RCC 7860 (cell line): Measurements from ENCODE around the gene UBR4.
A peak's percentile ranks its signal among the peaks of the same experiment; 100 is the strongest.
"Not testable (repeated sequence)": the region's sequence is repeated elsewhere in the genome, so short reads cannot be mapped to it uniquely, and the experiment has no call there.

ENCODE experiments used
- DNase-seq: peaks from one replicate; pipeline ENCODE4 v3.0.0-alpha.2; 2015; ENCODE audit warnings: low spot score
- FAIRE-seq: peaks from 2 replicates; lab custom pipeline; 2012; peaks lifted over from hg19 to GRCh38; lab: Jason Lieb, UNC

The UBR4 gene

GRCh38 chr1:19209990-19210771, at the start of gene UBR4:
UBR4 (minus strand) TSS chr1:19210266; CDS start chr1:19210248, 18 bp downstream.
- FAIRE-seq: peak; percentile 64
- DNase-seq: peak; percentile 84

GRCh38 chr1:19258353-19258752, 48.3 kb upstream of the UBR4 start:
- FAIRE-seq (no peak), DNase-seq (no peak)

- DNase-seq (peak; percentile 99), FAIRE-seq (peak; percentile 93)
Observed at GRCh38 chr1:19257178-19257914, 47.3 kb upstream of the UBR4 start.

GRCh38 chr1:19256301-19256700, 46.2 kb upstream of the UBR4 start:
- not testable (repeated sequence) for FAIRE-seq

GRCh38 chr1:19255288-19255687, 45.2 kb upstream of the UBR4 start:
- no peak for FAIRE-seq
- no peak for DNase-seq

More at GRCh38 chr1:19256301-19256700, 46.2 kb upstream of the UBR4 start:
- DNase-seq: not testable (repeated sequence)

GRCh38 chr1:19254416-19254815, 44.4 kb upstream of the UBR4 start:
- DNase-seq: no peak
- no peak for FAIRE-seq

GRCh38 chr1:19251305-19252196, 41.5 kb upstream of the UBR4 start, which contains the start of the genes EMC1 and MRTO4:
EMC1 (minus strand) TSS chr1:19251524; CDS start chr1:19251509, 15 bp downstream.
MRTO4 (plus strand) TSS chr1:19251805; CDS start chr1:19251836, 31 bp downstream.
- FAIRE-seq (no peak), DNase-seq (peak; percentile 72)

GRCh38 chr1:19250629-19251304, 40.7 kb upstream of the UBR4 start:
- DNase-seq (no peak), FAIRE-seq (no peak)

- DNase-seq: peak; percentile 54
- peak; percentile 27 for FAIRE-seq
Observed at GRCh38 chr1:19240673-19241538, 30.8 kb upstream of the UBR4 start.

GRCh38 chr1:19239876-19240275, 29.8 kb upstream of the UBR4 start:
- DNase-seq: no peak
- no peak for FAIRE-seq

GRCh38 chr1:19234224-19234623, 24.2 kb upstream of the UBR4 start:
- FAIRE-seq (no peak), DNase-seq (no peak)

GRCh38 chr1:19232524-19232846, 22.4 kb upstream of the UBR4 start:
- no peak for DNase-seq
- no peak for FAIRE-seq

GRCh38 chr1:19231736-19232523, 21.9 kb upstream of the UBR4 start:
- not testable (repeated sequence) for FAIRE-seq, DNase-seq

GRCh38 chr1:19229828-19230325, 19.8 kb upstream of the UBR4 start:
- DNase-seq (no peak), FAIRE-seq (no peak)

- DNase-seq: no peak
- no peak for FAIRE-seq
Observed at GRCh38 chr1:19229229-19229628, 19.2 kb upstream of the UBR4 start.

- FAIRE-seq: no peak
- DNase-seq: peak; percentile 41
Observed at GRCh38 chr1:19222979-19223824, 13.1 kb upstream of the UBR4 start.

GRCh38 chr1:19222573-19222972, 12.5 kb upstream of the UBR4 start:
- DNase-seq (no peak), FAIRE-seq (no peak)

- no peak for FAIRE-seq
- no peak for DNase-seq
Observed at GRCh38 chr1:19220991-19221390, 10.9 kb upstream of the UBR4 start.
